BE2C (cell line): ENCODE results near the gene ACADS.

Experiments
- DNase-seq: peaks from one replicate; pipeline ENCODE4 v3.0.0-alpha.2; 2020
- H3K27me3 ChIP-seq: fragments of 250-450 bp; sonication (Bioruptor Pico); 2 replicates; pipeline ENCODE4 v1.5.1; 2020; ENCODE audit warnings: mild to moderate bottlenecking
- H3K36me3 ChIP-seq: fragments of 250-450 bp; sonication (Bioruptor Pico); 2 replicates; pipeline ENCODE4 v1.5.1; 2020; ENCODE audit warnings: mild to moderate bottlenecking
- H3K4me1 ChIP-seq: fragments of 250-450 bp; sonication (Bioruptor Pico); 2 replicates; pipeline ENCODE4 v1.5.1; 2020
- H3K4me3 ChIP-seq: 2 replicates; pipeline ENCODE4 v1.5.1; 2011; ENCODE audit warnings: low read depth, low read length
- H3K9me3 ChIP-seq: fragments of 250-450 bp; sonication (Bioruptor Pico); 2 replicates; pipeline ENCODE4 v1.5.1; 2020
- CTCF ChIP-seq: IDR thresholded peaks from 2 replicates; pipeline ENCODE4 v1.5.1; 2012; ENCODE audit warnings: mild to moderate bottlenecking, low read depth, low read length

The ACADS gene

GRCh38 chr12:120712610-120713009, 13.0 kb upstream of the ACADS start:
- no peak for TF ChIP-seq CTCF
- Histone ChIP-seq H3K4me3 (no peak overlapping the region), H3K27me3 (no peaks in the 10 kb centered on the region), H3K36me3 (peaks cover 40% of the 10 kb centered on the region), H3K9me3 (no peaks in the 10 kb centered on the region), H3K4me1 (peaks cover 23% of the 10 kb centered on the region)
- no peak for DNase-seq

GRCh38 chr12:120713861-120714482, 11.7 kb upstream of the ACADS start:
- DNase-seq = peak; percentile 85
- Histone ChIP-seq H3K9me3 (no peaks in the 10 kb centered on the region), H3K36me3 (peaks cover 52% of the 10 kb centered on the region), H3K4me1 (peaks cover 27% of the 10 kb centered on the region), H3K27me3 (no peaks in the 10 kb centered on the region), H3K4me3 (no peak overlapping the region)
- TF ChIP-seq CTCF = peak; percentile 96

- H3K9me3 ChIP-seq = no peaks in the 10 kb centered on the region
- H3K4me1 ChIP-seq = peaks cover 47% of the 10 kb centered on the region
- peaks cover 77% of the 10 kb centered on the region for H3K36me3 ChIP-seq
- TF ChIP-seq CTCF = no peak
- no peaks in the 10 kb centered on the region for H3K27me3 ChIP-seq
- peak; percentile 58 for DNase-seq
- no peak overlapping the region for H3K4me3 ChIP-seq
These were observed 7.6 kb upstream of the ACADS start for GRCh38 chr12:120718055-120718454.

GRCh38 chr12:120719072-120719471, 6.6 kb upstream of the ACADS start:
- H3K27me3 ChIP-seq = no peaks in the 10 kb centered on the region
- H3K4me1 ChIP-seq = peaks cover 47% of the 10 kb centered on the region
- no peak for DNase-seq
- no peak overlapping the region for H3K4me3 ChIP-seq
- no peak for TF ChIP-seq CTCF
- H3K9me3 ChIP-seq = no peaks in the 10 kb centered on the region
- H3K36me3 ChIP-seq = peaks cover 71% of the 10 kb centered on the region

GRCh38 chr12:120719496-120720233, 6.0 kb upstream of the ACADS start:
- no peak for DNase-seq
- no peaks in the 10 kb centered on the region for H3K9me3 ChIP-seq
- no peaks in the 10 kb centered on the region for H3K27me3 ChIP-seq
- no peak overlapping the region for H3K4me3 ChIP-seq
- peaks cover 47% of the 10 kb centered on the region for H3K4me1 ChIP-seq
- peaks cover 67% of the 10 kb centered on the region for H3K36me3 ChIP-seq
- TF ChIP-seq CTCF = no peak
